Upper lobe of left lung (tissue), 6 donors: ENCODE measurements around the gene EFCAB8. TPM values are rescaled to one million over a fixed set of nuclear protein-coding genes. Genes with fewer than 3 reads are reported as not detected.

ENCODE experiments used
- ATAC-seq, 2 donors: fragments of 200-7000 bp; cut with Tn5 transposase; one replicate each; pipeline ENCODE4 v1.9.1; 2022; ENCODE audit warnings: mild to moderate bottlenecking in 2 of 2, moderate library complexity in 2 of 2; ENCODE audit not compliant: low FRiP score in 2 of 2
- DNase-seq, 2 donors: peaks; one replicate each; pipeline ENCODE4 v3.0.0-alpha.2; 2019 to 2020
- H3K27ac ChIP-seq, 4 donors: fragments of 200-600 bp; sonication (generic); one replicate each; pipeline ENCODE4 v1.5.1; 2016 to 2019
- H3K27me3 ChIP-seq, 4 donors: fragments of 200-600 bp; sonication (generic); one replicate each; pipeline ENCODE4 v1.5.1; 2017 to 2019
- H3K36me3 ChIP-seq, 4 donors: fragments of 200-600 bp; sonication (generic); one replicate each; pipeline ENCODE4 v1.5.1; 2016 to 2019
- H3K4me1 ChIP-seq, 4 donors: fragments of 200-600 bp; sonication (generic); one replicate each; pipeline ENCODE4 v1.5.1; 2018 to 2019
- H3K4me3 ChIP-seq, 4 donors: fragments of 200-600 bp; sonication (generic); one replicate each; pipeline ENCODE4 v1.5.1; 2017 to 2019; ENCODE audit warnings: mild to moderate bottlenecking in 2 of 4, moderate library complexity in 1 of 4
- H3K9me3 ChIP-seq, 4 donors: fragments of 200-600 bp; sonication (generic); one replicate each; pipeline ENCODE4 v1.5.1; 2018 to 2019
- EP300 ChIP-seq, 4 donors: sonication (generic); formaldehyde crosslinking; IDR thresholded peaks; one replicate each; pipeline ENCODE4 v1.5.1; 2017; ENCODE audit warnings: antibody characterized with exemption in 4 of 4, control low read depth in 2 of 4
- POLR2A ChIP-seq, 4 donors: fragments of 450-650 bp; IDR thresholded peaks; one replicate each; pipeline ENCODE4 v1.5.1; 2016 to 2017; ENCODE audit warnings: antibody characterized with exemption in 4 of 4, mild to moderate bottlenecking in 2 of 4
- POLR2AphosphoS5 ChIP-seq, 2 donors: sonication (generic); formaldehyde crosslinking; IDR thresholded peaks; one replicate each; pipeline ENCODE4 v1.5.1; 2017; ENCODE audit warnings: antibody characterized with exemption in 2 of 2
- WGBS, 2 donors: methylation state at CpG; one replicate each; pipeline ENCODE4 v1.1.5; 2017 to 2018; 5-methylcytosine and 5-hydroxymethylcytosine counted together
- total RNA-seq, 6 donors: library from RNA; depleted of rRNA in 4 of 6; stranded (reverse); fragments of >200 nt in 4 of 6; gene quantifications; one replicate each; pipeline versions ENCODE4 v1.1.0 to v1.2.1, GENCODE V29; 2016 to 2021
- TF ChIP-seq, protein P1 (sequence below), 6 experiments: fragments of 450-650 bp in 4 of 6; fragments of 200-600 bp in 2 of 6; sonication (generic) in 2 of 6; IDR thresholded peaks; one replicate each; pipeline ENCODE4 v1.5.1; 2016 to 2019; ENCODE audit warnings: antibody characterized with exemption in 6 of 6
- donor health status: DM: no; HTN: no; CAD: no; lungs with moderate emphysema.
- donor health status: DM: no; HTN: yes; CAD: no; lungs with severe emphysema.

EFCAB8 gene
- total RNA-seq, 6 donors from 2014 or later, result 0.10 to 3.3 (median 0.67) TPM

DNA sequence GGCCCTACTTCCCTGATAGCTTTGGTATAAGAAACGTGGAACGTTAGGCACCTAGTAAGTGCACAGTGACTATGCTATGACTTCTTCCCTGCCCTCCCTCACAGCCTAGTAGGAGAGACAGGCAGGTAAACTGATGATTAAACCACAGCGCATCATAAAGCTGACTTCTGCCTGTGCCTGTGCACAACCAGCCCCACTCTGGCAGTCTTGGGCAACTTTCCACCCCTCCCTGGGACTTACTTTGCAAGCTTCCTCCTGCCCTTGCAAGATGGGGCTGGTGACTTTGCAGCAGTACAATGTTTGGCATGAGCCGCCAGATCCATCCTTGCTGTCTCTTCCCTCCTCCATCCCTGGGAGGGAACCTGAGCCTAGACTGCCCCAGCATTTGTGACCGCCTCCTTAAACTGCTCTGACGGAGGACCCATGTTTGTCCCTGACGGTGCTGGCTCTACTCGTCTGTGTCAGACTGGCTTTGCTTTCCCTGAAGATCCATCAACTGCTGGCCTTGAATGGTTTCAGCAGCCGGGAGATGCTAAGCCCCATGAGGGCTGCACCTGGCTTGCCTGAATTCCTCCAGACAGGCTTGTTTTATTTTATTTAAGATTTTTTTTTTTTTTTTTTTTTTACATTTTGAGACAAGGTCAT, 36.1 kb downstream of the EFCAB8 start:
- DNase-seq, result no peak
- H3K9me3 ChIP-seq, result no peaks in the 10 kb centered on the region
- WGBS, 2 donors, result 82 to 85% methylated on average over 9 of the region's 9 CpGs
- H3K4me3 ChIP-seq, result no peak overlapping the region
- no peak for ATAC-seq
- no peak overlapping the region for H3K27ac ChIP-seq
- H3K4me1 ChIP-seq, result no peaks in the 10 kb centered on the region
- no peaks in the 10 kb centered on the region for H3K27me3 ChIP-seq
- no peaks in the 10 kb centered on the region for H3K36me3 ChIP-seq
- TF ChIP-seq EP300 (IDR thresholded peaks at IDR 0.05), result no peak
- TF ChIP-seq, protein P1, sequence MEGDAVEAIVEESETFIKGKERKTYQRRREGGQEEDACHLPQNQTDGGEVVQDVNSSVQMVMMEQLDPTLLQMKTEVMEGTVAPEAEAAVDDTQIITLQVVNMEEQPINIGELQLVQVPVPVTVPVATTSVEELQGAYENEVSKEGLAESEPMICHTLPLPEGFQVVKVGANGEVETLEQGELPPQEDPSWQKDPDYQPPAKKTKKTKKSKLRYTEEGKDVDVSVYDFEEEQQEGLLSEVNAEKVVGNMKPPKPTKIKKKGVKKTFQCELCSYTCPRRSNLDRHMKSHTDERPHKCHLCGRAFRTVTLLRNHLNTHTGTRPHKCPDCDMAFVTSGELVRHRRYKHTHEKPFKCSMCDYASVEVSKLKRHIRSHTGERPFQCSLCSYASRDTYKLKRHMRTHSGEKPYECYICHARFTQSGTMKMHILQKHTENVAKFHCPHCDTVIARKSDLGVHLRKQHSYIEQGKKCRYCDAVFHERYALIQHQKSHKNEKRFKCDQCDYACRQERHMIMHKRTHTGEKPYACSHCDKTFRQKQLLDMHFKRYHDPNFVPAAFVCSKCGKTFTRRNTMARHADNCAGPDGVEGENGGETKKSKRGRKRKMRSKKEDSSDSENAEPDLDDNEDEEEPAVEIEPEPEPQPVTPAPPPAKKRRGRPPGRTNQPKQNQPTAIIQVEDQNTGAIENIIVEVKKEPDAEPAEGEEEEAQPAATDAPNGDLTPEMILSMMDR (IDR thresholded peaks at IDR 0.05), result no peak
- no peak for TF ChIP-seq POLR2AphosphoS5 (IDR thresholded peaks at IDR 0.05)
- no peak for TF ChIP-seq POLR2A (IDR thresholded peaks at IDR 0.05)

DNA sequence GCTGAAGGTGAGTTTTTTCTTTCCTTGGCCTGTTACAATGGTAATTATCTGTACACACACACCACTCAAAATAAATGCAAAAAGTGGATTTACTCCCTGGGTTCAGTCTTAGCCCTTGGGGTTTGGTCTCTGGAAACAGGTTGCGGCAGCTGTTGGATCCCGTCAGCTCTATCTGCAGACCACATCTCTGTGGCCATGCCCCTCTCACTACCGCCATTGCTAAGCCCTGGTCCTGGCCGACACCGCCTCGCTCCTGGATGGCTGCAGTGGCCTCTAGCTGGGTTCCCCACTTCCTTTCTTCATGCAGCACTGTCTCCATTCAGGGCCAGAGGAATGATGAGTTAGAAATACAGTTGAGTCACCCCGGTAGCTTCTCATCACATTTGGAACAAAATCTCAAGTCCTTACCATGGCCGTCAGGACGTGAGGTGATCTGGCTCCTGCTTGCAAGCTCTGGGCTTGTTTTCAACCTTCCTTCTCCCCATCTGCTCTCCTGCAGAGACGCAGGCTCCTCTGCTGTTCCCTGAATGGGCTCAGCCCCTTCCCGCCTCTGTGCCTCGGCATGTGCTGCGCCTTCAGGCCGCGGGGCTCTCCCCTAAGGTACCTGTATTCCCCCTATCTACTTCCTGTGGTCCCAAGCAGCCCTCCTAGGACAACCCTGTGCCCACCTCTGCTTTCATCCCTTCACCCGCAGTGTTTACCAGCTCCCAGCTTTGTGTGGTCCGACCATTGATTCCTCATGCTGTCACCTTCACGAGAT, 38.0 kb downstream of the EFCAB8 start:
- no peaks in the 10 kb centered on the region for H3K9me3 ChIP-seq
- ATAC-seq (no peak), DNase-seq (peak in 1 of 2 donors; percentile 36)
- 87 to 93% methylated on average over 17 to 18 of the region's 18 CpGs for WGBS, 2 donors
- H3K27ac ChIP-seq, result no peak overlapping the region
- H3K4me3 ChIP-seq, result no peak overlapping the region
- no peaks in the 10 kb centered on the region for H3K4me1 ChIP-seq
- H3K27me3 ChIP-seq, result no peaks in the 10 kb centered on the region
- TF ChIP-seq POLR2A (IDR thresholded peaks at IDR 0.05), result no peak
- no peak for TF ChIP-seq POLR2AphosphoS5 (IDR thresholded peaks at IDR 0.05)
- TF ChIP-seq EP300 (IDR thresholded peaks at IDR 0.05), result no peak
- TF ChIP-seq, protein P1 (IDR thresholded peaks at IDR 0.05), result no peak
- H3K36me3 ChIP-seq, result no peaks in the 10 kb centered on the region

DNA sequence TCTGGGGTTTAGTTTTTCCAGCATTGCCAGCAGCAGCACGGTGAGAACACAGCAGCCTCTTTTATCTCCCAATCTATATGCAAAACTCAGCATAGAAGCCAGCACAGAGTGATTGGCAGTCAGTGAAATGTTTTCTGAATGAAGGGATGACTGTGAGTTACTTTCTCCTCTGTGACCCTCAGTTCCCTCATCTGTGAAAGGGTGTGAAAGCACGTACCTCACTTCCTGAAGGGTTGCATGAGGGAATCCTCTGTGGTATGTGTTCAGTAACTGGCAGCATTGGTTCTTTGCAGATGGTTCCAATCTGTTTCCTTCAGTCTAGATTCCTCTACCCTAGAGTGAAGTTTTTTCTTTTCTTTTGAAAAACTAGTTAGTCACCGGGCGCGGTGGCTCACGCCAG, 40.0 kb downstream of the EFCAB8 start:
- TF ChIP-seq, protein P1 (IDR thresholded peaks at IDR 0.05), result no peak
- TF ChIP-seq POLR2AphosphoS5 (IDR thresholded peaks at IDR 0.05) (no peak), POLR2A (IDR thresholded peaks at IDR 0.05) (no peak), EP300 (IDR thresholded peaks at IDR 0.05) (no peak)
- Histone ChIP-seq H3K4me1 (peaks cover 0 to 3% (median 0%) of the 10 kb centered on the region in 4 donors), H3K4me3 (no peak overlapping the region), H3K27me3 (no peaks in the 10 kb centered on the region), H3K36me3 (no peaks in the 10 kb centered on the region), H3K27ac (no peak overlapping the region), H3K9me3 (no peaks in the 10 kb centered on the region)
- no peak for DNase-seq
- 62 to 66% methylated on average over 6 of the region's 6 CpGs for WGBS, 2 donors
- ATAC-seq, result no peak

DNA sequence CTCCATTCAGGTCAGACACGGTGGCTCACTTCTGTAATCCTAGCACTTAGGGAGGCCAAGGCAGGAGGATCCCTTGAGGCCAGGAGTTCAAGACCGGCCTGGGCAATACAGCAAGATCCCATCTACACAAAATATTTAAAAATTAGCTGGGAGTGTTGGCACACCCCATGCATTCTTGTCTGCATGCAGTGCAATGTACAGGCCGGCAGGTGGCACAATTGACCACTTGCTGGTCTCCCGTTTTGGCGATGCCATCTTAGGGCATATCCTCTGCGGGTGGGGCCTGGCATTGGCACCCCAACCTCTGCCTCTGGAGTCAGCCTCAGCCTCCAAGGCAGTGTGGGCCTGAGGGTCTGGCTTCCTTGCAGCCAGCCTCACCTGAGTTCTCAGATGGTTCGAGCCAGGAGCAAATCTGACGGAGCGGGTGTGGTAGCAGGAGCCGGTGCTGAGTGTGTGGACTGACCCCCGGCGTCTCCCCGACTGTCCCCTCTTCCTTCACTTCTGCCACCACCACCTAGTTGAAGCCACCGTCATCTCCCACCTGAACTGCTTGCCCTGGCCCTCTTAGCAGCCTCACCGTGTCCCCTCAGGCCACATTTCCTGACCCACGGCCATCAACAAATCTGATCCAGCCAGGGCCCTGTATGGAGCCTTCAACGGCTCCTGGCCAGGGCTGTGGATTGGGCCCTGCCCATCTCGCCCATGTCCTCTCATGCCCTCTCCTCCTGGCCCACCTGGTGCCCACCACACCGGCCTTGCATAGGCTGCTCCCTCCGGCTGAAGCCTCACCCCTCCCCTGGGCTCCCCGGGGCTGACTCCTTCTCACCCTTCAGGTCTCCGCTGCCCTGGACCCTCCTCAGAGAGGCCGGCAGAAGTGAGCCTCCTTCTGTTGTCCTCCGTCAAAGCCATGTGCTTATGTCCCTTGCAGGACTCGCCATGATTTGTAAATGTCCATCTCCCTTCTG, 44.0 kb downstream of the EFCAB8 start:
- peaks cover 0 to 3% (median 0%) of the 10 kb centered on the region in 4 donors for H3K4me1 ChIP-seq
- DNase-seq (peak; percentile 47 to 55), ATAC-seq (peak; percentile 62 to 77)
- no peaks in the 10 kb centered on the region for H3K36me3 ChIP-seq
- no peaks in the 10 kb centered on the region for H3K9me3 ChIP-seq
- no peak overlapping the region for H3K27ac ChIP-seq
- no peaks in the 10 kb centered on the region for H3K27me3 ChIP-seq
- no peak overlapping the region for H3K4me3 ChIP-seq
- no peak for TF ChIP-seq POLR2A (IDR thresholded peaks at IDR 0.05)
- TF ChIP-seq POLR2AphosphoS5 (IDR thresholded peaks at IDR 0.05), result no peak
- TF ChIP-seq, protein P1 (IDR thresholded peaks at IDR 0.05), result peak; percentile 81 to 92 (median 87)
- TF ChIP-seq EP300 (IDR thresholded peaks at IDR 0.05), result no peak
- 66 to 69% methylated on average over 20 to 24 of the region's 25 CpGs for WGBS, 2 donors
